ENCODE results near the gene PRPF39. TPM values are rescaled to one million over a fixed set of nuclear protein-coding genes. Genes with fewer than 3 reads are reported as not detected.
"Not testable (repeated sequence)": the region's sequence is repeated elsewhere in the genome, so short reads cannot be mapped to it uniquely, and the experiment has no call there.

Gene PRPF39
- total RNA-seq, 1 donor from 2014 or later: 44.5 TPM

- H3K9me3 Mint-ChIP-seq (ENCODE audit: unreplicated experiment): no peaks in the 10 kb centered on the region
- H3K27ac Mint-ChIP-seq (ENCODE audit: unreplicated experiment): no peak overlapping the region
- H3K36me3 Mint-ChIP-seq (ENCODE audit: unreplicated experiment): no peaks in the 10 kb centered on the region
- H3K4me1 Mint-ChIP-seq (ENCODE audit: unreplicated experiment): peaks cover 20% of the 10 kb centered on the region
- no peaks in the 10 kb centered on the region for H3K27me3 Mint-ChIP-seq (ENCODE audit: unreplicated experiment)
- DNase-seq (ENCODE audit: extremely low spot score, unreplicated experiment): no peak
- TF ChIP-seq CTCF (IDR thresholded peaks at IDR 0.05): no peak
- no peak overlapping the region for H3K4me3 Mint-ChIP-seq (ENCODE audit: unreplicated experiment)
Observed at GRCh38 chr14:45140661-45141187, 56.8 kb downstream of the PRPF39 start.

GRCh38 chr14:45142083-45142482 is 58.2 kb downstream of the PRPF39 start:
- DNase-seq (ENCODE audit: extremely low spot score, unreplicated experiment); H3K4me3 Mint-ChIP-seq (ENCODE audit: unreplicated experiment): not testable (repeated sequence)

GRCh38 chr14:45144658-45145057 is 60.7 kb downstream of the PRPF39 start:
- no peak overlapping the region for H3K27ac Mint-ChIP-seq (ENCODE audit: unreplicated experiment)
- H3K4me1 Mint-ChIP-seq (ENCODE audit: unreplicated experiment): no peaks in the 10 kb centered on the region
- TF ChIP-seq CTCF (IDR thresholded peaks at IDR 0.05): no peak
- H3K9me3 Mint-ChIP-seq (ENCODE audit: unreplicated experiment): no peaks in the 10 kb centered on the region
- H3K4me3 Mint-ChIP-seq (ENCODE audit: unreplicated experiment): no peak overlapping the region
- H3K27me3 Mint-ChIP-seq (ENCODE audit: unreplicated experiment): no peaks in the 10 kb centered on the region
- DNase-seq (ENCODE audit: extremely low spot score, unreplicated experiment): no peak
- H3K36me3 Mint-ChIP-seq (ENCODE audit: unreplicated experiment): peaks cover 4% of the 10 kb centered on the region

More at GRCh38 chr14:45142083-45142482, 58.2 kb downstream of the PRPF39 start:
- not testable (repeated sequence) for H3K9me3 Mint-ChIP-seq (ENCODE audit: unreplicated experiment); H3K27me3 Mint-ChIP-seq (ENCODE audit: unreplicated experiment); H3K36me3 Mint-ChIP-seq (ENCODE audit: unreplicated experiment); H3K27ac Mint-ChIP-seq (ENCODE audit: unreplicated experiment)
- peaks cover 13% of the 10 kb centered on the region for H3K4me1 Mint-ChIP-seq (ENCODE audit: unreplicated experiment)

- Mint-ChIP-seq H3K27ac (ENCODE audit: unreplicated experiment) (no peak overlapping the region), H3K9me3 (ENCODE audit: unreplicated experiment) (no peaks in the 10 kb centered on the region), H3K4me1 (ENCODE audit: unreplicated experiment) (no peaks in the 10 kb centered on the region), H3K36me3 (ENCODE audit: unreplicated experiment) (peaks cover 4% of the 10 kb centered on the region), H3K27me3 (ENCODE audit: unreplicated experiment) (no peaks in the 10 kb centered on the region), H3K4me3 (ENCODE audit: unreplicated experiment) (no peak overlapping the region)
- TF ChIP-seq CTCF (IDR thresholded peaks at IDR 0.05): no peak
- no peak for DNase-seq (ENCODE audit: extremely low spot score, unreplicated experiment)
Observed at GRCh38 chr14:45145214-45145613, 61.3 kb downstream of the PRPF39 start.

- Mint-ChIP-seq H3K4me1 (ENCODE audit: unreplicated experiment) (no peaks in the 10 kb centered on the region), H3K9me3 (ENCODE audit: unreplicated experiment) (no peaks in the 10 kb centered on the region), H3K27me3 (ENCODE audit: unreplicated experiment) (no peaks in the 10 kb centered on the region), H3K4me3 (ENCODE audit: unreplicated experiment) (no peak overlapping the region), H3K36me3 (ENCODE audit: unreplicated experiment) (peaks cover 4% of the 10 kb centered on the region), H3K27ac (ENCODE audit: unreplicated experiment) (no peak overlapping the region)
- DNase-seq (ENCODE audit: extremely low spot score, unreplicated experiment): no peak
- TF ChIP-seq CTCF (IDR thresholded peaks at IDR 0.05): no peak
Observed at GRCh38 chr14:45149602-45150001, 65.7 kb downstream of the PRPF39 start.

All from osteocyte (in vitro differentiated cells).